ENCODE data around the gene DCC. TPM values are rescaled to one million over a fixed set of nuclear protein-coding genes. Genes with fewer than 3 reads are reported as not detected.
A peak's percentile ranks its signal among the peaks of the same experiment; 100 is the strongest.

The DCC gene
- total and polyA plus RNA-seq, 2 experiments from 2014 or later: 0.53 to 0.73 TPM

DNA sequence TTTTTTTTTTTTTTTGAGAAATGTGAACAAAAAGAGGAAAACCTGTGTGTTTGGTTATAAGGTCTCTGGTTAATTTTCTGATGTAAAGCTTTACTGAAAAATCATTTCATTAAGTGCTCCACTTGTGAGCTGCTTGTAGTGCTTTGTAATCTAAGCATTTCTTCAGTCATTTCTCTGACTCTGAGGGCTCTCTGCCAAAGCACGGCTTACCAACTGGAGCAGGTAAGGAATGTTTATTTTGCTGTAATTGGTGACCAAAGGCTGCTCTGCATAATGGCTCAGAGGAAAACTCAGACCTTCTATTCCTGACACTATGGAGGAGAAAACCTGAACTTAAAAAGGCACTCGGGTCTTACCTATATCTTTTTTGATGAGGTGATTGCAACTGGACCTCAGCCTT is 1035.6 kb downstream of the DCC start:
- H3K4me3 Mint-ChIP-seq: no peak overlapping the region
- Histone ChIP-seq H3K4me1 (ENCODE audit: insufficient read depth) (peaks cover 11% of the 10 kb centered on the region), H3K79me2 (replicated peaks; ENCODE audit: insufficient read depth) (no peaks in the 10 kb centered on the region), H3K36me3 (ENCODE audit: insufficient read depth) (no peaks in the 10 kb centered on the region), H3K9me2 (ENCODE audit: insufficient read depth) (no peaks in the 10 kb centered on the region), H3K4me2 (no peak overlapping the region), H4K20me1 (replicated peaks; ENCODE audit: insufficient read depth) (no peaks in the 10 kb centered on the region), H3F3A (replicated peaks; ENCODE audit: low read depth) (no peaks in the 10 kb centered on the region), H2AFZ (no peak overlapping the region), H3K27me3 (ENCODE audit: insufficient read depth) (no peaks in the 10 kb centered on the region), H3K4me3 (no peak overlapping the region), H3K27ac (ENCODE audit: low read depth) (0 out of 2 replicates have a peak overlapping the region, but pooled peaks have one; percentile 13)
- no peak overlapping the region for H3K27ac Mint-ChIP-seq
- DNase-seq (ENCODE audit: low spot score) (peak; percentile 3), ATAC-seq (peak; percentile 24; the same call in 1 of the 3 replicates)
- H3K9me3 Mint-ChIP-seq: peaks cover 4% of the 10 kb centered on the region; the same call in 1 of the 3 replicates
- H3K36me3 Mint-ChIP-seq (ENCODE audit: low read depth): no peaks in the 10 kb centered on the region; the same call in 1 of the 3 replicates
- H3K4me1 Mint-ChIP-seq: peaks cover 14% of the 10 kb centered on the region
- no peaks in the 10 kb centered on the region for H3K27me3 Mint-ChIP-seq (ENCODE audit: insufficient read depth, low read depth, poor library complexity)
- TF ChIP-seq EZH2phosphoT487 (IDR thresholded peaks at IDR 0.05; ENCODE audit: unreplicated experiment): no peak
- TF ChIP-seq, protein P1, sequence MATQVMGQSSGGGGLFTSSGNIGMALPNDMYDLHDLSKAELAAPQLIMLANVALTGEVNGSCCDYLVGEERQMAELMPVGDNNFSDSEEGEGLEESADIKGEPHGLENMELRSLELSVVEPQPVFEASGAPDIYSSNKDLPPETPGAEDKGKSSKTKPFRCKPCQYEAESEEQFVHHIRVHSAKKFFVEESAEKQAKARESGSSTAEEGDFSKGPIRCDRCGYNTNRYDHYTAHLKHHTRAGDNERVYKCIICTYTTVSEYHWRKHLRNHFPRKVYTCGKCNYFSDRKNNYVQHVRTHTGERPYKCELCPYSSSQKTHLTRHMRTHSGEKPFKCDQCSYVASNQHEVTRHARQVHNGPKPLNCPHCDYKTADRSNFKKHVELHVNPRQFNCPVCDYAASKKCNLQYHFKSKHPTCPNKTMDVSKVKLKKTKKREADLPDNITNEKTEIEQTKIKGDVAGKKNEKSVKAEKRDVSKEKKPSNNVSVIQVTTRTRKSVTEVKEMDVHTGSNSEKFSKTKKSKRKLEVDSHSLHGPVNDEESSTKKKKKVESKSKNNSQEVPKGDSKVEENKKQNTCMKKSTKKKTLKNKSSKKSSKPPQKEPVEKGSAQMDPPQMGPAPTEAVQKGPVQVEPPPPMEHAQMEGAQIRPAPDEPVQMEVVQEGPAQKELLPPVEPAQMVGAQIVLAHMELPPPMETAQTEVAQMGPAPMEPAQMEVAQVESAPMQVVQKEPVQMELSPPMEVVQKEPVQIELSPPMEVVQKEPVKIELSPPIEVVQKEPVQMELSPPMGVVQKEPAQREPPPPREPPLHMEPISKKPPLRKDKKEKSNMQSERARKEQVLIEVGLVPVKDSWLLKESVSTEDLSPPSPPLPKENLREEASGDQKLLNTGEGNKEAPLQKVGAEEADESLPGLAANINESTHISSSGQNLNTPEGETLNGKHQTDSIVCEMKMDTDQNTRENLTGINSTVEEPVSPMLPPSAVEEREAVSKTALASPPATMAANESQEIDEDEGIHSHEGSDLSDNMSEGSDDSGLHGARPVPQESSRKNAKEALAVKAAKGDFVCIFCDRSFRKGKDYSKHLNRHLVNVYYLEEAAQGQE (IDR thresholded peaks at IDR 0.05; ENCODE audit: unreplicated experiment): no peak
- no peak for TF ChIP-seq ZNF114 (CRISPR knock-in tag; IDR thresholded peaks at IDR 0.05)
- TF ChIP-seq STAT1 (IDR thresholded peaks at IDR 0.05; ENCODE audit: unreplicated experiment): no peak
- TF ChIP-seq, protein P2, sequence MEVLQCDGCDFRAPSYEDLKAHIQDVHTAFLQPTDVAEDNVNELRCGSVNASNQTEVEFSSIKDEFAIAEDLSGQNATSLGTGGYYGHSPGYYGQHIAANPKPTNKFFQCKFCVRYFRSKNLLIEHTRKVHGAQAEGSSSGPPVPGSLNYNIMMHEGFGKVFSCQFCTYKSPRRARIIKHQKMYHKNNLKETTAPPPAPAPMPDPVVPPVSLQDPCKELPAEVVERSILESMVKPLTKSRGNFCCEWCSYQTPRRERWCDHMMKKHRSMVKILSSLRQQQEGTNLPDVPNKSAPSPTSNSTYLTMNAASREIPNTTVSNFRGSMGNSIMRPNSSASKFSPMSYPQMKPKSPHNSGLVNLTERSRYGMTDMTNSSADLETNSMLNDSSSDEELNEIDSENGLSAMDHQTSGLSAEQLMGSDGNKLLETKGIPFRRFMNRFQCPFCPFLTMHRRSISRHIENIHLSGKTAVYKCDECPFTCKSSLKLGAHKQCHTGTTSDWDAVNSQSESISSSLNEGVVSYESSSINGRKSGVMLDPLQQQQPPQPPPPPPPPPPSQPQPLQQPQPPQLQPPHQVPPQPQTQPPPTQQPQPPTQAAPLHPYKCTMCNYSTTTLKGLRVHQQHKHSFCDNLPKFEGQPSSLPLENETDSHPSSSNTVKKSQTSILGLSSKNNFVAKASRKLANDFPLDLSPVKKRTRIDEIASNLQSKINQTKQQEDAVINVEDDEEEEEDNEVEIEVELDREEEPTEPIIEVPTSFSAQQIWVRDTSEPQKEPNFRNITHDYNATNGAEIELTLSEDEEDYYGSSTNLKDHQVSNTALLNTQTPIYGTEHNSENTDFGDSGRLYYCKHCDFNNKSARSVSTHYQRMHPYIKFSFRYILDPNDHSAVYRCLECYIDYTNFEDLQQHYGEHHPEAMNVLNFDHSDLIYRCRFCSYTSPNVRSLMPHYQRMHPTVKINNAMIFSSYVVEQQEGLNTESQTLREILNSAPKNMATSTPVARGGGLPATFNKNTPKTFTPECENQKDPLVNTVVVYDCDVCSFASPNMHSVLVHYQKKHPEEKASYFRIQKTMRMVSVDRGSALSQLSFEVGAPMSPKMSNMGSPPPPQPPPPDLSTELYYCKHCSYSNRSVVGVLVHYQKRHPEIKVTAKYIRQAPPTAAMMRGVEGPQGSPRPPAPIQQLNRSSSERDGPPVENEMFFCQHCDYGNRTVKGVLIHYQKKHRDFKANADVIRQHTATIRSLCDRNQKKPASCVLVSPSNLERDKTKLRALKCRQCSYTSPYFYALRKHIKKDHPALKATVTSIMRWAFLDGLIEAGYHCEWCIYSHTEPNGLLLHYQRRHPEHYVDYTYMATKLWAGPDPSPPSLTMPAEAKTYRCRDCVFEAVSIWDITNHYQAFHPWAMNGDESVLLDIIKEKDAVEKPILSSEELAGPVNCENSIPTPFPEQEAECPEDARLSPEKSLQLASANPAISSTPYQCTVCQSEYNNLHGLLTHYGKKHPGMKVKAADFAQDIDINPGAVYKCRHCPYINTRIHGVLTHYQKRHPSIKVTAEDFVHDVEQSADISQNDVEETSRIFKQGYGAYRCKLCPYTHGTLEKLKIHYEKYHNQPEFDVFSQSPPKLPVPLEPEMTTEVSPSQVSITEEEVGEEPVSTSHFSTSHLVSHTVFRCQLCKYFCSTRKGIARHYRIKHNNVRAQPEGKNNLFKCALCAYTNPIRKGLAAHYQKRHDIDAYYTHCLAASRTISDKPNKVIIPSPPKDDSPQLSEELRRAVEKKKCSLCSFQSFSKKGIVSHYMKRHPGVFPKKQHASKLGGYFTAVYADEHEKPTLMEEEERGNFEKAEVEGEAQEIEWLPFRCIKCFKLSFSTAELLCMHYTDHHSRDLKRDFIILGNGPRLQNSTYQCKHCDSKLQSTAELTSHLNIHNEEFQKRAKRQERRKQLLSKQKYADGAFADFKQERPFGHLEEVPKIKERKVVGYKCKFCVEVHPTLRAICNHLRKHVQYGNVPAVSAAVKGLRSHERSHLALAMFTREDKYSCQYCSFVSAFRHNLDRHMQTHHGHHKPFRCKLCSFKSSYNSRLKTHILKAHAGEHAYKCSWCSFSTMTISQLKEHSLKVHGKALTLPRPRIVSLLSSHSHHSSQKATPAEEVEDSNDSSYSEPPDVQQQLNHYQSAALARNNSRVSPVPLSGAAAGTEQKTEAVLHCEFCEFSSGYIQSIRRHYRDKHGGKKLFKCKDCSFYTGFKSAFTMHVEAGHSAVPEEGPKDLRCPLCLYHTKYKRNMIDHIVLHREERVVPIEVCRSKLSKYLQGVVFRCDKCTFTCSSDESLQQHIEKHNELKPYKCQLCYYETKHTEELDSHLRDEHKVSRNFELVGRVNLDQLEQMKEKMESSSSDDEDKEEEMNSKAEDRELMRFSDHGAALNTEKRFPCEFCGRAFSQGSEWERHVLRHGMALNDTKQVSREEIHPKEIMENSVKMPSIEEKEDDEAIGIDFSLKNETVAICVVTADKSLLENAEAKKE (CRISPR knock-in tag; IDR thresholded peaks at IDR 0.05): no peak
- no peak for TF ChIP-seq EZH2 (IDR thresholded peaks at IDR 0.05; ENCODE audit: low read depth, unreplicated experiment)
- no peak for TF ChIP-seq ZNF331 (CRISPR knock-in tag; IDR thresholded peaks at IDR 0.05; ENCODE audit: low read depth)
- no peak for TF ChIP-seq NANOG (IDR thresholded peaks at IDR 0.05; ENCODE audit: borderline replicate concordance)
- TF ChIP-seq ETS1 (IDR thresholded peaks at IDR 0.05): no peak

Data from GM23338 (cell line).